ENCODE data around the gene UXT. TPM values are rescaled to one million over a fixed set of nuclear protein-coding genes. Genes with fewer than 3 reads are reported as not detected.
"Not testable (repeated sequence)": the region's sequence is repeated elsewhere in the genome, so short reads cannot be mapped to it uniquely, and the experiment has no call there.

The UXT gene
- total RNA-seq, 4 donors from 2014 or later: 89.3 to 141 (median 116) TPM

- Histone ChIP-seq H3K4me3 (replicated peaks in 1 of 3) (no peak overlapping the region), H3K36me3 (no peaks in the 10 kb centered on the region), H3K4me1 (no peaks in the 10 kb centered on the region), H3K9me3 (no peaks in the 10 kb centered on the region), H3K27me3 (no peaks in the 10 kb centered on the region), H3K27ac (no peak overlapping the region)
- intact Hi-C loops (cut with DNase I): no loop called here
- no peak for TF ChIP-seq CTCF (IDR thresholded peaks at IDR 0.05)
- TF ChIP-seq POLR2A (IDR thresholded peaks at IDR 0.05): no peak
- DNase-seq: no peak
- WGBS, 2 donors: 83 to 95% methylated on average over 2 of the region's 2 CpGs
Measured at GRCh38 chrX:47611489-47611888, 47.5 kb downstream of the UXT start.

- Histone ChIP-seq H3K4me1 (no peaks in the 10 kb centered on the region), H3K36me3 (no peaks in the 10 kb centered on the region), H3K27ac (no peak overlapping the region), H3K4me3 (replicated peaks in 1 of 3) (no peak overlapping the region), H3K27me3 (no peaks in the 10 kb centered on the region), H3K9me3 (no peaks in the 10 kb centered on the region)
- no peak for DNase-seq
- TF ChIP-seq CTCF (IDR thresholded peaks at IDR 0.05): no peak
- no peak for TF ChIP-seq POLR2A (IDR thresholded peaks at IDR 0.05)
- 81 to 85% methylated on average over 4 of the region's 4 CpGs for WGBS, 2 donors
- intact Hi-C loops (cut with DNase I): no loop called here
Measured at GRCh38 chrX:47610511-47610910, 48.5 kb downstream of the UXT start.

GRCh38 chrX:47608130-47608810, 50.7 kb downstream of the UXT start:
- Histone ChIP-seq H3K4me1 (no peaks in the 10 kb centered on the region), H3K27ac (no peak overlapping the region), H3K36me3 (no peaks in the 10 kb centered on the region), H3K27me3 (no peaks in the 10 kb centered on the region), H3K4me3 (replicated peaks in 1 of 3) (no peak overlapping the region), H3K9me3 (no peaks in the 10 kb centered on the region)
- DNase-seq: no peak
- intact Hi-C loops (cut with DNase I): no loop called here
- no peak for TF ChIP-seq CTCF (IDR thresholded peaks at IDR 0.05)
- no peak for TF ChIP-seq POLR2A (IDR thresholded peaks at IDR 0.05)
- 43 to 48% methylated on average over 9 of the region's 9 CpGs for WGBS, 2 donors

DNA sequence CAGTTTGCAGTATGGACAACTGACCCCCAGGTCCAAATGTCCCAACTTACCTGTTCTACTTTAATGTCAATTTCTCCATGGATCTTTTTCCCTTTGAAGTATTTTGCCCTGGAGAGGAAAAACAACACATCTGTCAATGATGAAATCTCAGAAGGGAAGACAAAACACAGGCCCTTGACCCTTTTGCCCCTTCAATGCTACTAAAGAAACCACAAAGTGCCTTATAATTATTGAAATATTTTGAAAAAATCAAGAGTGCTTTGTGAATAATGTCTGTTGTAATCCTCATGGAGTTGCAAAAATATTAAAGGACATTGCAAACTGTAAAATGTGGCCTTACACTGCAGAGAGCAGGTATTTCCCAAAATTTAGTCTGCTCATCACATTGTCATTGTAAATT, 51.9 kb downstream of the UXT start:
- no peak overlapping the region for H3K4me3 ChIP-seq (replicated peaks in 1 of 3)
- no peak for TF ChIP-seq CTCF (IDR thresholded peaks at IDR 0.05)
- no peak overlapping the region for H3K27ac ChIP-seq
- H3K9me3 ChIP-seq: no peaks in the 10 kb centered on the region
- H3K4me1 ChIP-seq: no peaks in the 10 kb centered on the region
- no peaks in the 10 kb centered on the region for H3K27me3 ChIP-seq
- H3K36me3 ChIP-seq: no peaks in the 10 kb centered on the region
- DNase-seq: no peak
- intact Hi-C loops (cut with DNase I): no loop called here

GRCh38 chrX:47605024-47605423, 54.0 kb downstream of the UXT start:
- Histone ChIP-seq H3K9me3 (no peaks in the 10 kb centered on the region), H3K4me1 (no peaks in the 10 kb centered on the region), H3K4me3 (replicated peaks in 1 of 3) (no peak overlapping the region), H3K36me3 (no peaks in the 10 kb centered on the region), H3K27ac (no peak overlapping the region), H3K27me3 (no peaks in the 10 kb centered on the region)
- intact Hi-C loops (cut with DNase I): no loop called here
- no peak for DNase-seq
- 55 to 68% methylated on average over 6 to 8 of the region's 9 CpGs for WGBS, 2 donors
- TF ChIP-seq POLR2A (IDR thresholded peaks at IDR 0.05) (no peak), CTCF (IDR thresholded peaks at IDR 0.05) (no peak)

- H3K27me3 ChIP-seq; H3K9me3 ChIP-seq; intact Hi-C loops (cut with DNase I); H3K27ac ChIP-seq; DNase-seq; H3K4me3 ChIP-seq (replicated peaks in 1 of 3); H3K36me3 ChIP-seq; H3K4me1 ChIP-seq: not testable (repeated sequence)
- WGBS, 2 donors: 89 to 96% methylated on average over 4 of the region's 4 CpGs
Measured at GRCh38 chrX:47603125-47603524, 55.9 kb downstream of the UXT start.
